HepG2 (cell line): ENCODE data around the gene ANKRD65. TPM values are rescaled to one million over a fixed set of nuclear protein-coding genes. Genes with fewer than 3 reads are reported as not detected.
A peak's percentile ranks its signal among the peaks of the same experiment; 100 is the strongest.

Experiments used
- CBX5 ChIP-seq: sonication (generic); formaldehyde crosslinking; IDR thresholded peaks from 2 replicates; pipeline ENCODE4 v1.4.0; 2020; ENCODE audit warnings: missing genetic modification reagents, borderline replicate concordance
- DMAP1 ChIP-seq: IDR thresholded peaks from 2 replicates; pipeline ENCODE4 v1.6.1; 2016
- LRRFIP1 ChIP-seq: sonication (generic); formaldehyde crosslinking; conservative IDR thresholded peaks from 2 replicates; pipeline ENCODE4 v1.4.0; 2020; ENCODE audit warnings: missing genetic modification reagents
- MTA1 ChIP-seq: sonication (generic); formaldehyde crosslinking; IDR thresholded peaks from 2 replicates; pipeline ENCODE4 v1.4.0; 2020; ENCODE audit warnings: missing genetic modification reagents, mild to moderate bottlenecking, borderline replicate concordance
- MTF1 ChIP-seq: sonication (generic); formaldehyde crosslinking; IDR thresholded peaks from 2 replicates; pipeline ENCODE4 v1.5.0; 2020; ENCODE audit warnings: missing genetic modification reagents
- NKX3-1 ChIP-seq: sonication (generic); formaldehyde crosslinking; IDR thresholded peaks from 2 replicates; pipeline ENCODE4 v1.5.0; 2020; ENCODE audit warnings: missing genetic modification reagents
- PHF20 ChIP-seq: sonication (generic); formaldehyde crosslinking; IDR thresholded peaks from 2 replicates; pipeline ENCODE4 v1.5.0; 2020; ENCODE audit warnings: mild to moderate bottlenecking, missing genetic modification reagents
- TIGD3 ChIP-seq: sonication (generic); formaldehyde crosslinking; IDR thresholded peaks from 2 replicates; pipeline ENCODE4 v1.5.1; 2020; ENCODE audit warnings: mild to moderate bottlenecking, missing genetic modification reagents, borderline replicate concordance
- WIZ ChIP-seq: sonication (generic); formaldehyde crosslinking; IDR thresholded peaks from 2 replicates; pipeline ENCODE4 v1.5.1; 2020; ENCODE audit warnings: mild to moderate bottlenecking, missing genetic modification reagents
- ZBTB40 ChIP-seq, 2 experiments: fragments of 450-650 bp in 1 of 2; sonication (generic) in 1 of 2; formaldehyde crosslinking in 1 of 2; IDR thresholded peaks; 2 replicates each; pipeline versions ENCODE4 v1.6.1 to v1.8.0; 2016 to 2022; ENCODE audit warnings: antibody characterized with exemption in 1 of 2, mild to moderate bottlenecking in 1 of 2, missing genetic modification reagents in 1 of 2
- ZBTB46 ChIP-seq: sonication (generic); formaldehyde crosslinking; IDR thresholded peaks from 2 replicates; pipeline ENCODE4 v1.4.0; 2020; ENCODE audit warnings: mild to moderate bottlenecking, missing genetic modification reagents, borderline replicate concordance
- ZFY ChIP-seq: sonication (generic); formaldehyde crosslinking; IDR thresholded peaks from 2 replicates; pipeline ENCODE4 v1.4.0; 2020; ENCODE audit warnings: missing genetic modification reagents
- polyA plus RNA-seq, 8 experiments: library from polyadenylated mRNA; depleted of rRNA in 3 of 8; stranded (reverse) in 7 of 8; unstranded in 1 of 8; fragments of >200 nt; fragmentation: Illumina TruSeq in 4 of 8; extraction: Trizol in 4 of 8; gene quantifications; 2 replicates each; pipeline versions ENCODE4 v1.2.1 to v1.2.3, GENCODE V29; 2011 to 2016; ENCODE audit warnings: low read depth in 4 of 8, missing spikeins in 1 of 8, mixed read lengths in 1 of 8; ENCODE audit not compliant: insufficient read depth in 1 of 8
- total RNA-seq, 5 experiments: library from RNA; depleted of rRNA; stranded (reverse); fragments of >200 nt; fragmentation: Illumina TruSeq; extraction: Trizol; gene quantifications; 2 replicates each; pipeline ENCODE4 v1.2.3, GENCODE V29; 2016; ENCODE audit warnings: low read depth in 1 of 5

ANKRD65 gene
- total and polyA plus RNA-seq, 2 of the 13 experiments (the other 11 are each of a cell fraction or from before 2014, with no cell fraction given), result 12.1 to 30.1 TPM

GRCh38 chr1:1374929-1375662 lies 46.0 kb downstream of the ANKRD65 start, which contains the start of gene AURKAIP1 (continued):
- TF ChIP-seq ZBTB40 (IDR thresholded peaks at IDR 0.05), result peak; percentile 97
- TF ChIP-seq ZBTB40 (CRISPR knock-in tag; IDR thresholded peaks at IDR 0.05), result peak; percentile 95
- TF ChIP-seq LRRFIP1 (CRISPR knock-in tag), result no peak
- TF ChIP-seq PHF20, result peak; percentile 98
- TF ChIP-seq ZFY (CRISPR knock-in tag), result peak; percentile 96
- peak; percentile 73; the same call in 1 of the 2 replicates for TF ChIP-seq DMAP1 (CRISPR knock-in tag)
- TF ChIP-seq WIZ, result no peak; the same call in 1 of the 2 replicates
- no peak for TF ChIP-seq ZBTB46 (CRISPR knock-in tag)
- TF ChIP-seq MTF1 (CRISPR knock-in tag), result no peak
- TF ChIP-seq CBX5 (CRISPR knock-in tag), result peak; percentile 96
- peak; percentile 67; the same call in 1 of the 2 replicates for TF ChIP-seq NKX3-1 (CRISPR knock-in tag)
- no peak for TF ChIP-seq TIGD3 (CRISPR knock-in tag)
- TF ChIP-seq MTA1 (CRISPR knock-in tag), result peak; percentile 75; the same call in 1 of the 2 replicates
